Bronchial epithelial cell (primary cell): ENCODE data around the gene SLC2A9. TPM values are rescaled to one million over a fixed set of nuclear protein-coding genes. Genes with fewer than 3 reads are reported as not detected.

Experiments
- DNase-seq: peaks from one replicate; pipeline ENCODE4 v3.0.0-alpha.2; 2010; ENCODE audit warnings: low read depth
- FAIRE-seq: peaks from 2 replicates; lab custom pipeline; 2011; peaks lifted over from hg19 to GRCh38; lab: Jason Lieb, UNC
- H3K27me3 ChIP-seq: 2 replicates; pipeline ENCODE4 v1.5.1; 2011; ENCODE audit warnings: low read length; ENCODE audit not compliant: control insufficient read depth, insufficient read depth
- H3K36me3 ChIP-seq: 2 replicates; pipeline ENCODE4 v1.5.1; 2011; ENCODE audit warnings: low read length; ENCODE audit not compliant: control insufficient read depth, insufficient read depth
- H3K4me3 ChIP-seq: 2 replicates; pipeline ENCODE4 v1.5.1; 2011; ENCODE audit warnings: mild to moderate bottlenecking, low read depth, low read length, control low read depth
- total RNA-seq: library from RNA; depleted of rRNA; stranded (reverse); fragments of >200 nt; gene quantifications from 2 replicates; pipeline ENCODE4 v1.2.1, GENCODE V29; 2014
- TF ChIP-seq, protein P1 (sequence below): IDR thresholded peaks from 2 replicates; pipeline ENCODE4 v1.5.1; 2011; ENCODE audit warnings: mild to moderate bottlenecking, moderate library complexity, low read length, control low read depth, inconsistent platforms; ENCODE audit not compliant: insufficient read depth, severe bottlenecking

The SLC2A9 gene
- total RNA-seq, 1 donor from 2014 or later: 29.7 TPM

DNA sequence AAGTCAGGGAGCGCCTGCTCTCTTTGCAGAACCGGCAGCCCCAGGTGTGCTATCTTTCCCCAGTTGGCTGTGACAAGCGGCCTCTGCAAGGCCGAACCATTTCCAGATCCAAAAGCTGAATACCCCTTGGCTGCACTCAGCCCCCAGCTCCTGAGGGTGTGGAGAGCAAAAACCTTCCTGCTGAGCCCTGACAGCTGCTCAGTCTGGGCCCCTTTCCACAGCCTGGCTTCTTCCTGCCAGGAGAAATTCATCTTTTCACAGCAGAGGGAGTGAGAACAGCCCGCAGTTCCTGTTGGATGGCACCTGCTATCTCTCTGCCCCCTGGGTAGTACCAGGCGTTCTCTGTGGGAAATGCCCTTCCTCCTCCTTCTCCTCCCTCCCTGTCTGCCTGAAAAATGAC lies 161.5 kb downstream of the SLC2A9 start:
- Histone ChIP-seq H3K36me3 (peaks cover 3% of the 10 kb centered on the region), H3K4me3 (no peak overlapping the region), H3K27me3 (no peaks in the 10 kb centered on the region)
- DNase-seq: no peak
- TF ChIP-seq, protein P1, sequence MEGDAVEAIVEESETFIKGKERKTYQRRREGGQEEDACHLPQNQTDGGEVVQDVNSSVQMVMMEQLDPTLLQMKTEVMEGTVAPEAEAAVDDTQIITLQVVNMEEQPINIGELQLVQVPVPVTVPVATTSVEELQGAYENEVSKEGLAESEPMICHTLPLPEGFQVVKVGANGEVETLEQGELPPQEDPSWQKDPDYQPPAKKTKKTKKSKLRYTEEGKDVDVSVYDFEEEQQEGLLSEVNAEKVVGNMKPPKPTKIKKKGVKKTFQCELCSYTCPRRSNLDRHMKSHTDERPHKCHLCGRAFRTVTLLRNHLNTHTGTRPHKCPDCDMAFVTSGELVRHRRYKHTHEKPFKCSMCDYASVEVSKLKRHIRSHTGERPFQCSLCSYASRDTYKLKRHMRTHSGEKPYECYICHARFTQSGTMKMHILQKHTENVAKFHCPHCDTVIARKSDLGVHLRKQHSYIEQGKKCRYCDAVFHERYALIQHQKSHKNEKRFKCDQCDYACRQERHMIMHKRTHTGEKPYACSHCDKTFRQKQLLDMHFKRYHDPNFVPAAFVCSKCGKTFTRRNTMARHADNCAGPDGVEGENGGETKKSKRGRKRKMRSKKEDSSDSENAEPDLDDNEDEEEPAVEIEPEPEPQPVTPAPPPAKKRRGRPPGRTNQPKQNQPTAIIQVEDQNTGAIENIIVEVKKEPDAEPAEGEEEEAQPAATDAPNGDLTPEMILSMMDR: no peak
- no peak for FAIRE-seq

DNA sequence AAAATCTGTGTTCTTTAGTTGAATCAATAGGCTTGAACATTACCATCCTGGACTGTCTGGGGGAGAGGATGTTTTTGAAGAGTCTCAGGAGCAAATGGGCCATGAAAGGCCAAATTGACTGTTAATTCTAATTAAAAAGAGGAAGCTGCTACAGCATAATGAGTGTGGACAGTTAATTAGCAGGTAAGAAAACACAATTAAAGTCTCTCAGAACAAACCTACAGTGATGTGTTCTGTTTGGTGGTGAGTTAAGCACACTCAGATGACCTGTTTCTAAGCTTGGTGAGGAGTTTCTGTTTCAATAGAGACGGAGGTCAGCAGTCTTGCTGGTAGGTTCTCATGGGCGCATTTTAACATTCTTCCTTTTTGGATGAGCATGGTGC lies 171.8 kb downstream of the SLC2A9 start:
- DNase-seq (no peak), FAIRE-seq (no peak)
- Histone ChIP-seq H3K4me3 (no peak overlapping the region), H3K27me3 (no peaks in the 10 kb centered on the region), H3K36me3 (no peaks in the 10 kb centered on the region)
- TF ChIP-seq, protein P1: no peak

DNA sequence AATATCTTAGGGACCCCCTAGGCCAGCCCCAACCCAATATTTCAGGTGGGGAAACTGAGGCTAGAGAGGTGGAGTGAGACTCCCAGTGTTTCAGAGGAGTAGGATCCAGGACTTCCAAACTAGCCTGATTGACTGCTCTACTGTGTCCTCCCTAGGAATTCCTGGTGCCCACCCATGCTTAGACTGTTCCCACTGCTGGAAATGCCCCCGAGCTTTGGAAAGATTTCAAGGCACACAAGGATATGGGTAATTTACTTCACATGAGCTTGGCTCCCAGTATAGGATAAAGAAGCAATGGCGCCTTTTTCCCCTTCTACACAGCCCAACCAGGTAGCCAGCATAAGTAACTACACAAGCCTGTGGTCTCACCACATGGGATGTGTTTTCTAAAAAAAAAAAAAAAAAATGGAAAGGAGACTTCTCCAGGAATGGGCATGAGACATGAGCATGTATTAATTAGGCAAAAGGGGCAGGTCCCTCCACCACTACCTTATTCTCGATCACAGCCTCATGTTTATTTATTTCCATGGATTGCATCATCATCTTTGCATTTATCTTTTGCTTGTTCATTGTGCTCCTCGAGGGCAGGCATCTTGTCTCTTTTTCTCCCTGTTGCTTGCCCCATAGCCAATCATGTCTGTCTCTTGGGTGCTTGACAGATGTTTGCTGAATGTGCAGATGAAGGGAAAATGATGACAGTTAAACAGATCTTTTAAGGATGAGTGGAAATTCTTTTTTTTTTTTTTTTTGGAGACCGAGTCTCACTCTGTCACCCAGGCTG lies 173.1 kb downstream of the SLC2A9 start:
- no peak for DNase-seq
- no peak for FAIRE-seq
- Histone ChIP-seq H3K27me3 (no peaks in the 10 kb centered on the region), H3K36me3 (no peaks in the 10 kb centered on the region), H3K4me3 (no peak overlapping the region)
- TF ChIP-seq, protein P1: no peak

DNA sequence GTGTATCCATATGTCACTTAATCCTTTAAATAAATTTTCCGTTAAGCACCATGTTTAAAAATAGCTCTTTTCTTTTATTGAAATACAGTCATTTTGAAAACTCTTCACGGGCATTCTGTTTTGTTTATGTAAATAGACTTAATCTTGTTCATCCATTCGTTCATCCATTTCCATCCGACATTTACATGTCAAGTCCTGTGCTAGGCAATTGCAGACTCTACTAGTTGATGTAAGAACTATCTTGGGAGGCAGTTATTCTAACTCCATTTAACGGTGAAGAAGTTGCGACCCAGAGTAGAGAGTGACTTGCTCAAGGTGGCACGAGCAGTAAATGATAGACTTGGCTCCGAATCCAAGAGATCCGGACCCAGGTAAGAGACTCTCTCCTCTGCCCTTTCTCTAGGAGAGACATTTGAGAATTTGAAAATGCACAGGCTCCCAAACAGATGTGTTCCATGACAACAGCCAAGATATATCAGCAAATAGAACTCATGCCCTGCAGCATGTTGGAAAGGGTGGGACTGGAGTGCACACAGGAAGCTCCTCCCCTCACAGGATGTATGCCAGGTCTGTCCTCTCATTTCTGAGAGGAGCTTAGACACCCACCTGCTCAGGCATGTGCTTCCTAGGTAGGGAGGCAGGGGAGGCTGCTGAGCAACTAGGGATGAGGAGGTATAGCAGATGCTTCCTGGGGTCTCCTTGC lies 175.4 kb downstream of the SLC2A9 start:
- H3K36me3 ChIP-seq: no peaks in the 10 kb centered on the region
- H3K27me3 ChIP-seq: no peaks in the 10 kb centered on the region
- TF ChIP-seq, protein P1: no peak
- no peak overlapping the region for H3K4me3 ChIP-seq
- DNase-seq (no peak), FAIRE-seq (no peak)

DNA sequence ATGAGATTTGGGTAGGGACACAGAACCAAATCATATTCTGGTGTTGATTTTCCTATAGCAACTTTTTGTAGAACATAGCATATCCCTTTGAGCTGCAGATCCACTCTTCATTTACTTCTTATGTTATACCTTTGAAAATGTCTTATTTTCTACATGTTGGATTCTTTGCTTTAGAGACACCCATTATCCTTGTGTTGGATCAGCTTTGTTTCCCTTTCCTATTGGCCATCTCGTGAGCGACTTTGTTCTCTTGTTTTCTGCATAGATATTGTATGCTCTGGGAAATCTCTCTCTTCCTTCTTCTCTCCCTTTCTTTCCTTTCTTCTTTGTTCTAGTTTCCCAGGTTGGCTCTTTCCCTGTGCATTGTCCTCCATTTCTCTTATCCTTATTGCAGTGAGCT lies 180.2 kb downstream of the SLC2A9 start:
- no peaks in the 10 kb centered on the region for H3K36me3 ChIP-seq
- TF ChIP-seq, protein P1: no peak
- no peak overlapping the region for H3K4me3 ChIP-seq
- no peaks in the 10 kb centered on the region for H3K27me3 ChIP-seq
- FAIRE-seq: no peak
- no peak for DNase-seq
